NCI-H345 treated with DMSO at 0.1 percent for 48 hours (cell line): Measurements from ENCODE around the gene SLC22A12.

Experiments
- DNase-seq: peaks from one replicate; lab custom pipeline; 2025; ENCODE audit not compliant: unreplicated experiment; lab: John Stamatoyannopoulos, UW

The SLC22A12 gene

GRCh38 chr11:64643920-64644646 lies 53.1 kb downstream of the SLC22A12 start:
- DNase-seq, result no peak

GRCh38 chr11:64644647-64645275 lies 53.7 kb downstream of the SLC22A12 start:
- DNase-seq, result no peak

GRCh38 chr11:64647019-64647779 lies 56.2 kb downstream of the SLC22A12 start:
- DNase-seq, result no peak

GRCh38 chr11:64648551-64648950 lies 57.5 kb downstream of the SLC22A12 start:
- DNase-seq, result no peak

GRCh38 chr11:64649291-64649697 lies 58.3 kb downstream of the SLC22A12 start:
- no peak for DNase-seq

- DNase-seq, result no peak
Observed at GRCh38 chr11:64650923-64651523, 60.0 kb downstream of the SLC22A12 start.
